HEK293 (cell line): Measurements from ENCODE around the gene SCNN1A.

Source experiments
- FEZF1 ChIP-seq: fragments of 450-650 bp; formaldehyde crosslinking; IDR thresholded peaks from 2 replicates; pipeline ENCODE4 v1.5.1; 2016; ENCODE audit warnings: missing biosample characterization, missing genetic modification characterization
- HOXC10 ChIP-seq: sonication (generic); formaldehyde crosslinking; IDR thresholded peaks from 2 replicates; pipeline ENCODE4 v1.8.1; 2023; ENCODE audit warnings: mild to moderate bottlenecking, missing genetic modification reagents
- IKZF3 ChIP-seq: fragments of 450-650 bp; IDR thresholded peaks from 2 replicates; pipeline ENCODE4 v1.5.0; 2018; ENCODE audit warnings: missing biosample characterization, mild to moderate bottlenecking, missing genetic modification characterization, moderate library complexity
- KLF8 ChIP-seq: fragments of 450-650 bp; formaldehyde crosslinking; IDR thresholded peaks from 2 replicates; pipeline ENCODE4 v1.5.1; 2016; ENCODE audit warnings: missing biosample characterization, missing genetic modification characterization
- TCF7L2 ChIP-seq: IDR thresholded peaks from 2 replicates; pipeline ENCODE4 v1.6.1; 2011; ENCODE audit warnings: low read depth, mild to moderate bottlenecking, inconsistent platforms, low read length, moderate library complexity, borderline replicate concordance
- ZFP37 ChIP-seq: fragments of 450-650 bp; formaldehyde crosslinking; IDR thresholded peaks from 2 replicates; pipeline ENCODE4 v1.5.1; 2016; ENCODE audit warnings: missing biosample characterization, missing genetic modification characterization
- ZNF155 ChIP-seq: fragments of 450-650 bp; formaldehyde crosslinking; IDR thresholded peaks from 2 replicates; pipeline ENCODE4 v1.5.1; 2016; ENCODE audit warnings: missing biosample characterization, missing genetic modification characterization
- ZNF16 ChIP-seq: fragments of 450-650 bp; formaldehyde crosslinking; IDR thresholded peaks from 2 replicates; pipeline ENCODE4 v1.5.1; 2016; ENCODE audit warnings: low read depth, missing biosample characterization, missing genetic modification characterization
- ZNF214 ChIP-seq: fragments of 450-650 bp; formaldehyde crosslinking; IDR thresholded peaks from 2 replicates; pipeline ENCODE4 v1.5.1; 2017; ENCODE audit warnings: missing biosample characterization, mild to moderate bottlenecking, missing genetic modification characterization, borderline replicate concordance
- ZNF223 ChIP-seq: fragments of 450-650 bp; formaldehyde crosslinking; IDR thresholded peaks from 2 replicates; pipeline ENCODE4 v1.5.1; 2016; ENCODE audit warnings: missing biosample characterization, missing genetic modification characterization
- ZNF24 ChIP-seq: fragments of 450-650 bp; formaldehyde crosslinking; IDR thresholded peaks from 2 replicates; pipeline ENCODE4 v1.5.1; 2016; ENCODE audit warnings: missing biosample characterization, missing genetic modification characterization
- ZNF366 ChIP-seq: fragments of 450-650 bp; formaldehyde crosslinking; conservative IDR thresholded peaks from 2 replicates; pipeline ENCODE4 v1.5.1; 2016; ENCODE audit warnings: missing biosample characterization, missing genetic modification characterization
- ZNF404 ChIP-seq: fragments of 450-650 bp; formaldehyde crosslinking; IDR thresholded peaks from 2 replicates; pipeline ENCODE4 v1.5.1; 2017; ENCODE audit warnings: missing biosample characterization, missing genetic modification characterization
- ZNF433 ChIP-seq: fragments of 450-650 bp; formaldehyde crosslinking; IDR thresholded peaks from 2 replicates; pipeline ENCODE4 v1.5.1; 2016; ENCODE audit warnings: missing biosample characterization, missing genetic modification characterization, low read depth
- ZNF473 ChIP-seq: fragments of 450-650 bp; formaldehyde crosslinking; IDR thresholded peaks from 2 replicates; pipeline ENCODE4 v1.5.1; 2017; ENCODE audit warnings: missing biosample characterization, missing genetic modification characterization
- ZNF501 ChIP-seq: fragments of 450-650 bp; formaldehyde crosslinking; IDR thresholded peaks from 2 replicates; pipeline ENCODE4 v1.5.1; 2016; ENCODE audit warnings: missing biosample characterization, missing genetic modification characterization
- ZNF530 ChIP-seq: fragments of 450-650 bp; formaldehyde crosslinking; IDR thresholded peaks from 2 replicates; pipeline ENCODE4 v1.5.1; 2016; ENCODE audit warnings: low read depth, missing biosample characterization, missing genetic modification characterization
- ZNF585B ChIP-seq: fragments of 450-650 bp; formaldehyde crosslinking; IDR thresholded peaks from 2 replicates; pipeline ENCODE4 v1.5.1; 2016; ENCODE audit warnings: missing biosample characterization, missing genetic modification characterization
- ZNF600 ChIP-seq: fragments of 450-650 bp; formaldehyde crosslinking; IDR thresholded peaks from 2 replicates; pipeline ENCODE4 v1.5.1; 2016; ENCODE audit warnings: missing biosample characterization, missing genetic modification characterization
- ZNF623 ChIP-seq: fragments of 450-650 bp; formaldehyde crosslinking; IDR thresholded peaks from 2 replicates; pipeline ENCODE4 v1.5.1; 2016; ENCODE audit warnings: missing biosample characterization, missing genetic modification characterization
- ZNF658 ChIP-seq: fragments of 450-650 bp; formaldehyde crosslinking; IDR thresholded peaks from 2 replicates; pipeline ENCODE4; 2016; ENCODE audit warnings: missing biosample characterization, missing genetic modification characterization
- TF ChIP-seq, protein P1 (sequence below): fragments of 450-650 bp; formaldehyde crosslinking; IDR thresholded peaks from 2 replicates; pipeline ENCODE4 v1.5.1; 2016; ENCODE audit warnings: missing biosample characterization, missing genetic modification characterization
- TF ChIP-seq, protein P2 (sequence below): fragments of 450-650 bp; formaldehyde crosslinking; IDR thresholded peaks from 2 replicates; pipeline ENCODE4 v1.5.1; 2016; ENCODE audit warnings: missing biosample characterization, missing genetic modification characterization
- TF ChIP-seq, protein P3 (sequence below): fragments of 450-650 bp; formaldehyde crosslinking; IDR thresholded peaks from 2 replicates; pipeline ENCODE4 v1.5.1; 2016; ENCODE audit warnings: missing biosample characterization, missing genetic modification characterization, borderline replicate concordance
- TF ChIP-seq, protein P4 (sequence below): sonication (generic); formaldehyde crosslinking; IDR thresholded peaks from 2 replicates; pipeline ENCODE4 v1.8.1; 2022; ENCODE audit warnings: mild to moderate bottlenecking, moderate library complexity, missing genetic modification reagents
- TF ChIP-seq, protein P5 (sequence below): fragments of 450-650 bp; formaldehyde crosslinking; IDR thresholded peaks from 2 replicates; pipeline ENCODE4 v1.5.1; 2017; ENCODE audit warnings: missing biosample characterization, missing genetic modification characterization
- TF ChIP-seq, protein P6 (sequence below): fragments of 450-650 bp; formaldehyde crosslinking; IDR thresholded peaks from 2 replicates; pipeline ENCODE4 v1.5.1; 2017; ENCODE audit warnings: missing biosample characterization, missing genetic modification characterization
- TF ChIP-seq, protein P7 (sequence below): fragments of 450-650 bp; formaldehyde crosslinking; IDR thresholded peaks from 2 replicates; pipeline ENCODE4 v1.5.1; 2016; ENCODE audit warnings: missing biosample characterization, missing genetic modification characterization, low read depth

The SCNN1A gene

DNA sequence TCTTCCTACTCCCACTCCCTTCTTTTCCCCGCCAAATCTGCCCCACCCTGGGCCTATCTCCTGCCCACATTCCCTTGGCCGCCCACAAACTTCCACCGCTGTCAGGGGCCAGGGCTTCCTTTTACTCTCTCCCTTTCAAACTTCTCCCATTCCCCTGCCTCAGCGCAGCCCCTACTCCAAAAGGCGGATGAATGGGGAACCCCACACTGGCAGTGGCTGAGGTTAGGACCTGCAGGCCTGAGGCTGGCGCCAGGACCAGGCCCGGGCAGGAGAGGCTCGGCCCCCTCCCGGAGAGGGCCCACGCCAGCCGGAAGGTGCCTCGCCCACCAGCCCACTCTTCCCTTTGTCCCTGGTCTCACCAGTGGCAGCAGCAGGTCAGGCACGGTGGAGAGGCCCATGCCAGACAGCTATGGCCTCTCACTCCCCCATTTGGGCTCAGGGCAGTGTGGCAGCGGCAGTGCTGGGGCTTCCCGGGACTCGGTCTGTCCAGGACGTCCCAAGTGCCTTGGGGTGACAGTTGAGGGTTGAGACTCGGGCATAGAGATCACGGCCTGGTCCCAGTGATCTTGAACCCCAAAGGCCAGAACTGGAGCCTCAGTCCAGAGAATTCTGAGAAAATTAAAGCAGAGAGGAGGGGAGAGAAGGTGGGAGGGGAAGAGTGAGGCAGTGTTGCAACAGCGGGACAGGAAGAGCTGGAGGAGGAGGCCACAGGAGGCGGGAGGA lies 33.8 kb downstream of the SCNN1A start, which contains the start of gene TNFRSF1A (continued):
- TF ChIP-seq, protein P1, sequence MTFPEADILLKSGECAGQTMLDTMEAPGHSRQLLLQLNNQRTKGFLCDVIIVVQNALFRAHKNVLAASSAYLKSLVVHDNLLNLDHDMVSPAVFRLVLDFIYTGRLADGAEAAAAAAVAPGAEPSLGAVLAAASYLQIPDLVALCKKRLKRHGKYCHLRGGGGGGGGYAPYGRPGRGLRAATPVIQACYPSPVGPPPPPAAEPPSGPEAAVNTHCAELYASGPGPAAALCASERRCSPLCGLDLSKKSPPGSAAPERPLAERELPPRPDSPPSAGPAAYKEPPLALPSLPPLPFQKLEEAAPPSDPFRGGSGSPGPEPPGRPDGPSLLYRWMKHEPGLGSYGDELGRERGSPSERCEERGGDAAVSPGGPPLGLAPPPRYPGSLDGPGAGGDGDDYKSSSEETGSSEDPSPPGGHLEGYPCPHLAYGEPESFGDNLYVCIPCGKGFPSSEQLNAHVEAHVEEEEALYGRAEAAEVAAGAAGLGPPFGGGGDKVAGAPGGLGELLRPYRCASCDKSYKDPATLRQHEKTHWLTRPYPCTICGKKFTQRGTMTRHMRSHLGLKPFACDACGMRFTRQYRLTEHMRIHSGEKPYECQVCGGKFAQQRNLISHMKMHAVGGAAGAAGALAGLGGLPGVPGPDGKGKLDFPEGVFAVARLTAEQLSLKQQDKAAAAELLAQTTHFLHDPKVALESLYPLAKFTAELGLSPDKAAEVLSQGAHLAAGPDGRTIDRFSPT (tag by site-specific recombination), result peak; percentile 52
- TF ChIP-seq KLF8 (tag by site-specific recombination) (peak; percentile 98), ZNF501 (peak; percentile 72), ZNF433 (tag by site-specific recombination) (no peak), ZNF600 (tag by site-specific recombination) (peak; percentile 42), ZFP37 (tag by site-specific recombination) (no peak), FEZF1 (tag by site-specific recombination) (no peak), ZNF404 (tag by site-specific recombination) (no peak), ZNF223 (tag by site-specific recombination) (no peak), ZNF24 (tag by site-specific recombination) (no peak), ZNF214 (tag by site-specific recombination) (no peak), ZNF623 (no peak), IKZF3 (tag by site-specific recombination) (peak; percentile 41; the same call in 1 of the 2 replicates), ZNF585B (tag by site-specific recombination) (no peak), ZNF366 (tag by site-specific recombination) (peak; percentile 90), ZNF473 (no peak), ZNF16 (tag by site-specific recombination) (no peak), TCF7L2 (no peak), ZNF530 (tag by site-specific recombination) (no peak), ZNF155 (tag by site-specific recombination) (no peak), ZNF658 (no peak), HOXC10 (CRISPR knock-in tag) (no peak)
- TF ChIP-seq, protein P2, sequence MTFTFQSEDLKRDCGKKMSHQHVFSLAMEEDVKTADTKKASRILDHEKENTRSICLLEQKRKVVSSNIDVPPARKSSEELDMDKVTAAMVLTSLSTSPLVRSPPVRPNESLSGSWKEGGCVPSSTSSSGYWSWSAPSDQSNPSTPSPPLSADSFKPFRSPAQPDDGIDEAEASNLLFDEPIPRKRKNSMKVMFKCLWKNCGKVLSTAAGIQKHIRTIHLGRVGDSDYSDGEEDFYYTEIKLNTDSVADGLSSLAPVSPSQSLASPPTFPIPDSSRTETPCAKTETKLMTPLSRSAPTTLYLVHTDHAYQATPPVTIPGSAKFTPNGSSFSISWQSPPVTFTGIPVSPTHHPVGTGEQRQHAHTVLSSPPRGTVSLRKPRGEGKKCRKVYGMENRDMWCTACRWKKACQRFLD (tag by site-specific recombination), result no peak
- TF ChIP-seq, protein P3, sequence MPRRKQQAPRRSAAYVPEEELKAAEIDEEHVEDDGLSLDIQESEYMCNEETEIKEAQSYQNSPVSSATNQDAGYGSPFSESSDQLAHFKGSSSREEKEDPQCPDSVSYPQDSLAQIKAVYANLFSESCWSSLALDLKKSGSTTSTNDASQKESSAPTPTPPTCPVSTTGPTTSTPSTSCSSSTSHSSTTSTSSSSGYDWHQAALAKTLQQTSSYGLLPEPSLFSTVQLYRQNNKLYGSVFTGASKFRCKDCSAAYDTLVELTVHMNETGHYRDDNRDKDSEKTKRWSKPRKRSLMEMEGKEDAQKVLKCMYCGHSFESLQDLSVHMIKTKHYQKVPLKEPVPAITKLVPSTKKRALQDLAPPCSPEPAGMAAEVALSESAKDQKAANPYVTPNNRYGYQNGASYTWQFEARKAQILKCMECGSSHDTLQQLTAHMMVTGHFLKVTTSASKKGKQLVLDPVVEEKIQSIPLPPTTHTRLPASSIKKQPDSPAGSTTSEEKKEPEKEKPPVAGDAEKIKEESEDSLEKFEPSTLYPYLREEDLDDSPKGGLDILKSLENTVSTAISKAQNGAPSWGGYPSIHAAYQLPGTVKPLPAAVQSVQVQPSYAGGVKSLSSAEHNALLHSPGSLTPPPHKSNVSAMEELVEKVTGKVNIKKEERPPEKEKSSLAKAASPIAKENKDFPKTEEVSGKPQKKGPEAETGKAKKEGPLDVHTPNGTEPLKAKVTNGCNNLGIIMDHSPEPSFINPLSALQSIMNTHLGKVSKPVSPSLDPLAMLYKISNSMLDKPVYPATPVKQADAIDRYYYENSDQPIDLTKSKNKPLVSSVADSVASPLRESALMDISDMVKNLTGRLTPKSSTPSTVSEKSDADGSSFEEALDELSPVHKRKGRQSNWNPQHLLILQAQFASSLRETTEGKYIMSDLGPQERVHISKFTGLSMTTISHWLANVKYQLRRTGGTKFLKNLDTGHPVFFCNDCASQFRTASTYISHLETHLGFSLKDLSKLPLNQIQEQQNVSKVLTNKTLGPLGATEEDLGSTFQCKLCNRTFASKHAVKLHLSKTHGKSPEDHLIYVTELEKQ (tag by site-specific recombination), result no peak; the same call in 1 of the 2 replicates
- TF ChIP-seq, protein P4, sequence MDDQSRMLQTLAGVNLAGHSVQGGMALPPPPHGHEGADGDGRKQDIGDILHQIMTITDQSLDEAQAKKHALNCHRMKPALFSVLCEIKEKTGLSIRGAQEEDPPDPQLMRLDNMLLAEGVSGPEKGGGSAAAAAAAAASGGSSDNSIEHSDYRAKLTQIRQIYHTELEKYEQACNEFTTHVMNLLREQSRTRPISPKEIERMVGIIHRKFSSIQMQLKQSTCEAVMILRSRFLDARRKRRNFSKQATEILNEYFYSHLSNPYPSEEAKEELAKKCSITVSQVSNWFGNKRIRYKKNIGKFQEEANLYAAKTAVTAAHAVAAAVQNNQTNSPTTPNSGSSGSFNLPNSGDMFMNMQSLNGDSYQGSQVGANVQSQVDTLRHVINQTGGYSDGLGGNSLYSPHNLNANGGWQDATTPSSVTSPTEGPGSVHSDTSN, result no peak
- TF ChIP-seq, protein P5, sequence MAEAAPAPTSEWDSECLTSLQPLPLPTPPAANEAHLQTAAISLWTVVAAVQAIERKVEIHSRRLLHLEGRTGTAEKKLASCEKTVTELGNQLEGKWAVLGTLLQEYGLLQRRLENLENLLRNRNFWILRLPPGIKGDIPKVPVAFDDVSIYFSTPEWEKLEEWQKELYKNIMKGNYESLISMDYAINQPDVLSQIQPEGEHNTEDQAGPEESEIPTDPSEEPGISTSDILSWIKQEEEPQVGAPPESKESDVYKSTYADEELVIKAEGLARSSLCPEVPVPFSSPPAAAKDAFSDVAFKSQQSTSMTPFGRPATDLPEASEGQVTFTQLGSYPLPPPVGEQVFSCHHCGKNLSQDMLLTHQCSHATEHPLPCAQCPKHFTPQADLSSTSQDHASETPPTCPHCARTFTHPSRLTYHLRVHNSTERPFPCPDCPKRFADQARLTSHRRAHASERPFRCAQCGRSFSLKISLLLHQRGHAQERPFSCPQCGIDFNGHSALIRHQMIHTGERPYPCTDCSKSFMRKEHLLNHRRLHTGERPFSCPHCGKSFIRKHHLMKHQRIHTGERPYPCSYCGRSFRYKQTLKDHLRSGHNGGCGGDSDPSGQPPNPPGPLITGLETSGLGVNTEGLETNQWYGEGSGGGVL (tag by site-specific recombination), result peak; percentile 79
- TF ChIP-seq, protein P6, sequence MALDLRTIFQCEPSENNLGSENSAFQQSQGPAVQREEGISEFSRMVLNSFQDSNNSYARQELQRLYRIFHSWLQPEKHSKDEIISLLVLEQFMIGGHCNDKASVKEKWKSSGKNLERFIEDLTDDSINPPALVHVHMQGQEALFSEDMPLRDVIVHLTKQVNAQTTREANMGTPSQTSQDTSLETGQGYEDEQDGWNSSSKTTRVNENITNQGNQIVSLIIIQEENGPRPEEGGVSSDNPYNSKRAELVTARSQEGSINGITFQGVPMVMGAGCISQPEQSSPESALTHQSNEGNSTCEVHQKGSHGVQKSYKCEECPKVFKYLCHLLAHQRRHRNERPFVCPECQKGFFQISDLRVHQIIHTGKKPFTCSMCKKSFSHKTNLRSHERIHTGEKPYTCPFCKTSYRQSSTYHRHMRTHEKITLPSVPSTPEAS (tag by site-specific recombination), result no peak; the same call in none of the 2 replicates
- TF ChIP-seq, protein P7, sequence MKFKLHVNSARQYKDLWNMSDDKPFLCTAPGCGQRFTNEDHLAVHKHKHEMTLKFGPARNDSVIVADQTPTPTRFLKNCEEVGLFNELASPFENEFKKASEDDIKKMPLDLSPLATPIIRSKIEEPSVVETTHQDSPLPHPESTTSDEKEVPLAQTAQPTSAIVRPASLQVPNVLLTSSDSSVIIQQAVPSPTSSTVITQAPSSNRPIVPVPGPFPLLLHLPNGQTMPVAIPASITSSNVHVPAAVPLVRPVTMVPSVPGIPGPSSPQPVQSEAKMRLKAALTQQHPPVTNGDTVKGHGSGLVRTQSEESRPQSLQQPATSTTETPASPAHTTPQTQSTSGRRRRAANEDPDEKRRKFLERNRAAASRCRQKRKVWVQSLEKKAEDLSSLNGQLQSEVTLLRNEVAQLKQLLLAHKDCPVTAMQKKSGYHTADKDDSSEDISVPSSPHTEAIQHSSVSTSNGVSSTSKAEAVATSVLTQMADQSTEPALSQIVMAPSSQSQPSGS, result no peak
